ENCODE data around the gene CAMSAP2. TPM values are rescaled to one million over a fixed set of nuclear protein-coding genes. Genes with fewer than 3 reads are reported as not detected.
A peak's percentile ranks its signal among the peaks of the same experiment; 100 is the strongest.

The CAMSAP2 gene
- total RNA-seq, 2 experiments from 2014 or later, result 0.35 TPM; not detected in 1

DNA sequence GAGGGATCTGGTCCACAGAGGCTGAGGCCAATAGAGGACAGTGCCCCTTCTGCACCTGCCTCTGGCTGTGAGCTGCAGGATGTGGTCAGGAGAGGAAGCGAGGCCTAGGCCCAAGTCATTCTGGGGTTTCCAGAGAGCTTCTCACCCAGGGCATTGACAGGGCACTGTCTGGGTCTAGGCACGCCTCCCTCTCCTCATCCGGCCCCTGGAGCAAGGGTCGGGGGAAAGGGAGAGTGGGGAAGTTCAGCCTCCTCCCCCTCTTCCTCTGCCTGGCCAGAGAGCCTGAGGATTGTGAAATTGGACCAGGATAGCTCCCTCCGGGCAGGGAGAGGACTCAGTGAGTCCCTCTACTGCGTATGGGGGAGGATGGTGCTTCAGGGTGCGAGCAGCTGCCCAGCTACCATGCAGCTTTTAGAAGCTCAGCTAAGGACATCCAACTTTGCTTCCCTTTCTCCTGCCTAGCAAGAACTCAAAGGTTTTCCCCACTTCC, 149.7 kb downstream of the CAMSAP2 start:
- DNase-seq, result peak; percentile 89
- Mint-ChIP-seq H3K27ac (no peak overlapping the region), H3K9me3 (ENCODE audit: low read depth) (no peaks in the 10 kb centered on the region), H3K27me3 (peaks cover 70% of the 10 kb centered on the region), H3K4me1 (peaks cover 62% of the 10 kb centered on the region), H3K36me3 (no peaks in the 10 kb centered on the region), H3K4me3 (no peak overlapping the region)
- CTCF ChIA-PET, result interaction anchor here (0.6 to 1.5 kb wide), 9 partner anchors 15 to 266 kb away, joined by 3 to 6 read pairs (median 3); no protein-coding TSS in a partner anchor
- peak; percentile 90 for ATAC-seq

DNA sequence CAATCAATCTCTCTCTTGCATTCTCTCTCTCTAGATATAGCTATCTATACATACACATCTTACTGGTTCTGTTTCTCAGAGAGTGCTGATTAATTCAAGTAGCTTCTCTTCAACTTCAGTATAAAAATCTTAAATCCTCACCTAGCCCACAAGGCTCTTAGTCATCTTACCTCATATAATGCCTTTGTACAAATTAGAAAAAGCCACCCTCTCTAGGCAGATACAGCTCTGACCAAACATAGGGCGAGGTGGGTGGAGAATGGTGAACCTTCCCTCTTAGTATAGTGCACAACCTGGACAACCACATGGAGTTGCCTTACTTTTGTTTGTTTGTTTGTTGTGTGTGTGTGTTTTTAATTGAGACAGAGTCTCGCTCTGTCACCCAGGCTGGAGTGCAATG, 150.9 kb downstream of the CAMSAP2 start:
- Mint-ChIP-seq H3K36me3 (no peaks in the 10 kb centered on the region), H3K4me1 (peaks cover 62% of the 10 kb centered on the region), H3K4me3 (no peak overlapping the region), H3K27me3 (peaks cover 72% of the 10 kb centered on the region), H3K9me3 (ENCODE audit: low read depth) (no peaks in the 10 kb centered on the region), H3K27ac (peak overlapping the region; percentile 35)
- CTCF ChIA-PET, result no interaction called here
- ATAC-seq (peak; percentile 61), DNase-seq (peak; percentile 59)

DNA sequence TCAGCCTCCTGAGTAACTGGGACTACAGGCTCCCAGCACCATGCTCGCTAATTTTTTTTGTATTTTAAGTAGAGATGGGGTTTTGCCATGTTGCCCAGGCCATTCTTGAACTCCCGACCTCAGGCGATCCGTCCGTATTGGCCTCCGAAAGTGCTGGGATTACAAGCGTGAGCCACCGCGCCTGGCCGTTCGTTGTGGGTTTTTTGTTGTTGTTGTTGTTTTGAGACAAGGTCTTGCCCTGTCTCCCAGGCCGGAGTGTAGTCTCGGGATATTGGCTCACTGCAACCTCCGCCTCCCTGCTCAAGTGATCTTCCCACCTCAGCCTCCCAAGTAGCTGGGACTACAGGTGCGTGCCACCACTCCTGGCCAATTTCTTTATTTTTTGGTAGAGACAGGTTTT, 151.3 kb downstream of the CAMSAP2 start:
- peaks cover 71% of the 10 kb centered on the region for H3K27me3 Mint-ChIP-seq
- no peaks in the 10 kb centered on the region for H3K36me3 Mint-ChIP-seq
- ATAC-seq, result no peak
- H3K4me3 Mint-ChIP-seq, result no peak overlapping the region
- H3K4me1 Mint-ChIP-seq, result peaks cover 62% of the 10 kb centered on the region
- no peak overlapping the region for H3K27ac Mint-ChIP-seq
- DNase-seq, result no peak
- no peaks in the 10 kb centered on the region for H3K9me3 Mint-ChIP-seq (ENCODE audit: low read depth)
- CTCF ChIA-PET, result interaction anchor here (1.1 kb wide), 1 partner anchor 268 kb away, joined by 3 read pairs; no protein-coding TSS in a partner anchor

DNA sequence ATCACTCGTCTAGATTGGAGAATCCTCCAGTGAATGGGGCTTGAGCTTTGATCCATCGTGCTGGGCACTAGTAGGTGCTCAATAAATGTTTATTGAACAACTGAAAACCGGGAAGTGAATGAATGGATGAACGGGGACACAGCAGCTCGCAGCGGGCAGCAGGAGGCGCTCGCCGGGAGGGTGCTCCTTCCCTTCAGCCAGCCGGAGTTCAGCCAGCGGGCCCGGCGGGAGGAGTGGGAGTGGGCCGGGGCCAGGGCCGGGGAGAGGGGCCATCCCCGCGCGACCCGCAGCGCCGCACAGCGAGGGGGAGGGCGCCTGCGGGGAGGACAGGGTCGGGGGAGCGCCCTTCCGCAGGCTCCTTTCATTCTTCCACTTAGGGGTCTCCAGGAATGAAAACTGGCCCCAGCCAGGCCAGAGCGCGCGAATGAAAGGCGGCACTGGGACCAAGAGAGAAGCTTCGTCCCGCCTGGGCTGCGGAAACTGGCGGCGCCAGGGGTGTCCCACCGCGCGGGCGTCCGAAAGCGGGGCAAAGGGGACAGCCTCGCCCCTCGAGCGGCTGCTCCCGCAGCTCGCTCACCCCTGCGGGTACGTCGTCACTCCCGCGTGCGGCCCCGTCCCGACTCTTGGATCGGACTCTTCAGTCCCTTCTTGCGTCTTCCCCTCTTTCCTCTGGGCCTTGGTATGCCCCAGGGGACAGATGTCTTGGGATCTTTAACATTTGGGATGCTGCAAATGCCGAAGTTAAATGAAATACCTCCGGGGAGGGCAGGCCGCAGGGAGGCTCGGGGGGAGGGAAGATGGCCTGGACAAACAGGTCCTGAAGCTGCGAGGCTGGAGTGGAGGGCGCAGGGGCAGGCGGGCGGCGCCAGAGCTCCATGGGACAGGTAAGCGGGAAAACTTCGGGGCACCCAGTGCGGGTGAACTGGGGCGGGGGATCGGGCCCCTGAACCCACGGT, 152.4 kb downstream of the CAMSAP2 start:
- Mint-ChIP-seq H3K27ac (no peak overlapping the region), H3K36me3 (no peaks in the 10 kb centered on the region), H3K9me3 (ENCODE audit: low read depth) (no peaks in the 10 kb centered on the region), H3K27me3 (peaks cover 77% of the 10 kb centered on the region), H3K4me1 (peaks cover 55% of the 10 kb centered on the region), H3K4me3 (no peak overlapping the region)
- DNase-seq (no peak), ATAC-seq (no peak)
- CTCF ChIA-PET, result interaction anchor here (0.6 to 1.3 kb wide), 4 partner anchors 9 to 269 kb away, joined by 3 to 4 read pairs (median 3); no protein-coding TSS in a partner anchor

DNA sequence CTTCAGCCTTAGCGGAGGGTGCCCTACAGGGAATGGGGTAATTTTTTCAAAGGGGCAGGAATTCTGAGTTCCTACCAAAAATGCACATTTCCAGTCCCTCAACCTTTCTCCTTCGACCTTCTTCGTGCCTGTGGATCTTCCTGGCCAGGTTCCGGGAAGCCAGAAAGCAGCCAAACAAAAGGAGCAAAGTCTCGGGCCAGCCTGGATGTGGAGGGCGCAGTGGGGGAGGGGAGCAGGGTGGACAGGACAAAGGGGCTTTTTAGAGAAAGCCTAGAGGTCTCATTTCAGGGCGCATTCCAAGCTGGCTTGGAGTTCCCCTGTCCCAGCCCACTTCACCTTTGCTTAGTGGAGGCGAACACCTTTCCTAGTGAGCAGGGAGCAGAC, 153.1 kb downstream of the CAMSAP2 start:
- Mint-ChIP-seq H3K4me1 (peaks cover 50% of the 10 kb centered on the region), H3K36me3 (no peaks in the 10 kb centered on the region), H3K27ac (no peak overlapping the region), H3K9me3 (ENCODE audit: low read depth) (no peaks in the 10 kb centered on the region), H3K4me3 (no peak overlapping the region), H3K27me3 (peaks cover 80% of the 10 kb centered on the region)
- DNase-seq (no peak), ATAC-seq (no peak)
- CTCF ChIA-PET, result no interaction called here

DNA sequence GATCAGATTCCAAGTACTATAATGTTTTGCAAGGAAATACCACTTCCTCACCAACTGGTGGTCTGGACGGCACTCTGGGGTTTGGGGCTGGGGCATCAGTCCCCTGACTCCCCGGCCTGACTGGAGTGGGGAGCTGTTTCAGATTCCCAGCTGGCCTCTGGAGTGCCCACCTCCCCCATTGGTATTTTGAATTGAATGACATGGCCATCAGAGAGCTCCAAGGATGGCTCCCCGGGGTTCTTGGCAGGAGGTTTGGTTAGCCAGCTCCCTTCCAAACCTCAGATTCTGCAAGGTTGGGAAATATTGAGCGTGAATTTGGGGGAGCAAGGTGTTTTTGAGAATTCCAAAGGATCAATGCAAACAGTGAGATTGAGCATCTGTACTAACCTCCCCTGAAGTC, 153.9 kb downstream of the CAMSAP2 start:
- Mint-ChIP-seq H3K4me3 (no peak overlapping the region), H3K27me3 (peaks cover 80% of the 10 kb centered on the region), H3K36me3 (no peaks in the 10 kb centered on the region), H3K9me3 (ENCODE audit: low read depth) (no peaks in the 10 kb centered on the region), H3K4me1 (peaks cover 44% of the 10 kb centered on the region), H3K27ac (no peak overlapping the region)
- no peak for DNase-seq
- no peak for ATAC-seq
- CTCF ChIA-PET, result no interaction called here

DNA sequence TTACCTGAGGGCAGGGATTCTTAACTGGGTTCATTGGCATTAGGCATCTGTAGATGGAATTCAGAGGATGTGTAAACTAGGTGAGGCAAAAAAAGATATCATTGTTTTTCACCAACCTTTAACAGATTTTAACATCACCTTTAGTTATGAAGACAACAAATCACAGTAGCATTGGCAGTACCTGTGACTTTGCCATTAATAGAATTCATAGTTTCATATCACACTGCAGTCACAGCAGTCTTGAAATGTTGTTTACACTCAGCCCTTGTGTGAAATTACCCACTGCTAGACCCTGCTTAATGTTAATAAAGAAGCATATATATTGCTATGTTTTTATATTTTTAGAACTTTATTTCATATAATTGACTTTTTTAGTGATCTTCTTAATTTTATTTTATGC, 154.3 kb downstream of the CAMSAP2 start:
- H3K27me3 Mint-ChIP-seq, result peaks cover 80% of the 10 kb centered on the region
- H3K9me3 Mint-ChIP-seq (ENCODE audit: low read depth), result no peaks in the 10 kb centered on the region
- CTCF ChIA-PET, result no interaction called here
- no peak overlapping the region for H3K4me3 Mint-ChIP-seq
- peaks cover 40% of the 10 kb centered on the region for H3K4me1 Mint-ChIP-seq
- DNase-seq (no peak), ATAC-seq (no peak)
- no peak overlapping the region for H3K27ac Mint-ChIP-seq
- no peaks in the 10 kb centered on the region for H3K36me3 Mint-ChIP-seq

DNA sequence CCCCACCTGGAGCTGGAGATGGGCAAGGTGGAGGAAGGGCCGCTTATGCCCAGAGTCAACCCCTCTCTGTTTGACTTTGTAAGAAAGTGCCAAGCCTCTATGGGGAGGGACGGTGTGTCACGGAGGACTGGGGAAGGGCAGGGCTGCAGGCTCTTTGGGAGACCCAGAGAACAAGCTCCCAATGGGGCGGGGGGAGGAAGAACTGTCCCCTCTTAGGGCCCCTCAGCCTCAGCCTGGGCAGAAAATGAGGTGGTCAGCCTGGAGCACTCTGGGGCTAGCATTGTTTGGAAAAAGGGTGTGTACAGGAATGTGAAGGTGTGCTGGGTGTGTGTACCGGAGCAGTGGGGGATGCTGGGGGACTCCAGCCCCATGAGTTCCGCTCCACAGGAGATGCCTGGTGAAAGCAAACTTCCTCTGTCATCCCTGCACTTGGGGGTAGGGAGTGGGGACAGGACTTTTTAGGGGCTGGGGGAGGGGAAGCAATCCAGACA, 154.8 kb downstream of the CAMSAP2 start:
- Mint-ChIP-seq H3K4me3 (no peak overlapping the region), H3K9me3 (ENCODE audit: low read depth) (no peaks in the 10 kb centered on the region), H3K4me1 (peaks cover 35% of the 10 kb centered on the region), H3K27ac (no peak overlapping the region), H3K27me3 (peaks cover 84% of the 10 kb centered on the region), H3K36me3 (no peaks in the 10 kb centered on the region)
- ATAC-seq, result no peak
- no peak for DNase-seq
- CTCF ChIA-PET, result no interaction called here

DNA sequence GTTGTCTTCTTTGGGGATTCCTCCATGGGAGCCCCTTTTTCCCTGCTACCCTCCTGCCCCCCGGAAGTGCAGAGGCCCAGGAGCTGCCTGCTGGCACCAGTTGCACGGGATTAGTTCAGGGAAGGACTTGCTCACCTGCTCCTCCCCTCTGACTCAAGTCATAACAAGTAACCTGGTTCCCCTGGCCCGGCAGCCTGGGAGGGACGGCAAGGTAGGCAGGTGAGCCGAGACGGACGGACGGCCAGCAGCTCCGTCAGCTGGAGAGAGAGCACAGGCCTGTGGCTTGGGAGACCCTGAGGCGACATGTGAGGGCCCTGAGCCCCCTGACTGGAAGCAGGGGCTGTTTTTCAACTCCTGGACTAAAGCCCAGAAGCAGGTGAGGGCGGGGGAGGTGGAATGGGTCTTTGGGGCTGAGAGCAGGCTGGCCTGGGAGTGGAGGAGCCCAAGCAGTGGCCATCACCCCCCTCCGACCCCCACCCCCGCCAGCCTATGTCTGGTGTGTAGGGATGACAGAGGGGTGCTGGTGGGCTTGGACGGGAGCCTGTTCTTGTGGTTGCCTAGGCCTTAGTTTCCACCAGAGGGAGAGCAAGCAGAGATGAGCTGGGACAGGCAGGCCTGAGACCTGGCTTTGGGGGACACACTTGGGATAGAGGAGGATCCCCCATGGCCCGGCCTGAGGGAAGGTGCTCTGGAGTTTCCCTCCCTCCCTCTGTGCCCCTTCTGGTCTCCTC, 156.2 kb downstream of the CAMSAP2 start, which contains the start of gene INAVA:
TSS of gene INAVA (plus strand) at position 189 of the 731 bp plus-strand sequence. CDS start 3,501 bp downstream, outside the sequence.
- DNase-seq (no peak), ATAC-seq (no peak)
- Mint-ChIP-seq H3K27me3 (peaks cover 83% of the 10 kb centered on the region), H3K36me3 (no peaks in the 10 kb centered on the region), H3K4me1 (peaks cover 21% of the 10 kb centered on the region), H3K4me3 (no peak within 1 kb of the TSS), H3K9me3 (ENCODE audit: low read depth) (no peaks in the 10 kb centered on the region), H3K27ac (no peak within 1 kb of the TSS)
- CTCF ChIA-PET, result no interaction called here

DNA sequence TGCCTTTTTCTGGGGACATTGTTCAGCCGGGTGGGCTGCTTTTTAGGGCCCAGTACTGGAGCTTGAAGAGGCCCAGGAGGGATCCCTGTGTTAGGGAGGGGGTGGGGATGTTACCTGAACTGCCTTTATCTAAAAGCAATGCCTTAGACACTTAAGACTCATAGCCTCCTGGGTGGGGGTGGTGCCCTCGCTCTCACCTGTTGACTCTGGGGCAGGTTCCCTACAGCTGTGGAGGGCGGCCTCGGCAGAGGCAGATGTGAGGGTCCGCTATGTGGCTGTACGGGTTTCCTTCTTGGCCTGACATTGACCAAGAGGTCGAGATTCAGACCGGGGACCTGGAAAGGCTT, 156.7 kb downstream of the CAMSAP2 start:
- CTCF ChIA-PET, result interaction anchor here (0.5 kb wide), 1 partner anchor 273 kb away, joined by 3 read pairs; no protein-coding TSS in a partner anchor

DNA sequence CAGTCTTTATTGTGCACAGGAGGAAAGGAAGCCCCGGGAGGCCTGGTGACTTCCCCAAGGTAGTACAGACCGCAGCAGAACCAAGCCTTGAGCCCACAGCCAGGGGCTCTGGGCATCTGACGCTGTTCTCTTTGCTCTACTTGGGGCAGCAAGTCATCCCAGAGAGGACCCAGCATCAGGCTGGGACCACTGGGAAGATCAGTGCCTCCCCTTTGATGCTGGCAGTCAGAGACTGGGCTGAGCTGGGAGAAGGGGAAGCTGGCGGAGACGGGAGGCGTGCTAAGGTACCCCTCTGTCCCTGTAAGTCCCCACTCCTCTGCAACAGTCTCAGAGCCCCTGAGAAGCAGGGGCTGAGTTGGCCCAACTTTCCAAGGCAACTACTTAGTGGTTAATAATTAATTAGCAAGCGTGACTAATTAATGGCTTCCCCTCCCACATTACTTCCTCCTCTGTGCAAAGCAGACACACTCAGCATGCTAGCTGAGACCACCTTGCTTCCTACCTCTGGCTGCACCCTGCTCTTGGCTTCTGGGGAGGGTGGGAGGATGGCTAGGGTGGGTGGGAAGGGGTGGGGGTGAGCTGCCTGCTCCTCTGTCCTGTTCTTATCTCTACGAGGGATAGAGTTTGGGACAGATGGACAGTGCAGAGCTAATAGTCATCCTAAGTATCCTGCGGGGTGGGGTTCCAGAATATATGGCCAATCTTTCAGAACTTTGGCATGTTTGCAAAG, 157.3 kb downstream of the CAMSAP2 start:
- Mint-ChIP-seq H3K4me1 (peaks cover 11% of the 10 kb centered on the region), H3K9me3 (ENCODE audit: low read depth) (no peaks in the 10 kb centered on the region), H3K27me3 (peaks cover 78% of the 10 kb centered on the region), H3K27ac (no peak overlapping the region), H3K4me3 (no peak overlapping the region), H3K36me3 (no peaks in the 10 kb centered on the region)
- ATAC-seq (no peak), DNase-seq (no peak)
- CTCF ChIA-PET, result interaction anchor here (0.5 kb wide), 1 partner anchor 274 kb away, joined by 3 read pairs; no protein-coding TSS in a partner anchor

More for the DNA sequence above, 156.7 kb downstream of the CAMSAP2 start:
- Mint-ChIP-seq H3K27ac (no peak overlapping the region), H3K4me3 (no peak overlapping the region), H3K36me3 (no peaks in the 10 kb centered on the region), H3K4me1 (peaks cover 15% of the 10 kb centered on the region), H3K9me3 (ENCODE audit: low read depth) (no peaks in the 10 kb centered on the region), H3K27me3 (peaks cover 78% of the 10 kb centered on the region)
- ATAC-seq (no peak), DNase-seq (no peak)

DNA sequence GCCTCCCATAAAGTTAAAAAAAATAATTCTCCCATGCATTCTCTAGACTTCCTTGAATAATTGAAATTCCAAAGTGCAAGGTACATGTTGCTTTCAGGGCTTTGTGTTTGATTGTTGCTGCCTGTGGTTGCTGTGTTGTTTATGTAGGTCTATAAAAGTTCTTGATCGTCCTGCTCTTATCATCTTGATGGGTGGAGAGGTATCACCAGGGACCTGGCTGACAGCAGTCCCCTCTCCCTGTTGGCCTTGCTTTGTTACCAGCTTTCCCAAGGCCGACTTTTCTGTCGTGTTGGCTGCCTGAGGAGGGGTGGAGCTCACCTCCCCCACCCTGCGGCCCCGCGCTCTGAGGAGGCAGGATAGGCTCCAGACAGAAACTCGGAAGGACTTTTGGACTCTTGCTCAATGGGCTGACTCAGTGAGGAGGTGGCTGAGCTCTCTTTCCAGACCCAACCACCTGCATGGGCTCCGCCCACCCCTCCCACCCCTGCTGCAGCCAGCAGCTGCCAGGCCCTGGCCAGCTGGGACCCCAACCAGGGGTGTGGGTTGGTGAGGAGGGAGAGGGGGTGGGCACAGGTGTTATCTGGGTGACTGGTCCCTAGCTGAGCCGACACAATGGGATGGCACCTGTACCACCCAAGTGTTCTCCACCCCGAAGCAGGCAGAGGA, 158.0 kb downstream of the CAMSAP2 start:
- Mint-ChIP-seq H3K4me1 (peaks cover 9% of the 10 kb centered on the region), H3K4me3 (no peak overlapping the region), H3K27me3 (peaks cover 79% of the 10 kb centered on the region), H3K27ac (no peak overlapping the region), H3K9me3 (ENCODE audit: low read depth) (no peaks in the 10 kb centered on the region), H3K36me3 (no peaks in the 10 kb centered on the region)
- CTCF ChIA-PET, result interaction anchor here (0.6 kb wide), 1 partner anchor 9 kb away, joined by 3 read pairs; no protein-coding TSS in a partner anchor
- no peak for DNase-seq
- ATAC-seq, result no peak
